ENCODE measurements around the gene ICAM3.

GRCh38 chr19:10361569-10362011 lies 22.2 kb upstream of the ICAM3 start:
- TF ChIP-seq POLR2AphosphoS5 (IDR thresholded peaks at IDR 0.05; ENCODE audit: low read depth, low read length) = no peak
- no peak for TF ChIP-seq REST (IDR thresholded peaks at IDR 0.05; ENCODE audit: insufficient read depth in 1 of 2, low read depth in 2 of 2, low read length in 2 of 2)
- no peak for TF ChIP-seq SIN3A (IDR thresholded peaks at IDR 0.05; ENCODE audit: borderline replicate concordance, insufficient read depth, low read length)

All from PFSK-1 (cell line).